PC-9 (cell line): ENCODE measurements around the gene NLRP1. TPM values are rescaled to one million over a fixed set of nuclear protein-coding genes. Genes with fewer than 3 reads are reported as not detected.

Source experiments
- BruUV-seq: library from RNA; stranded (reverse); fragments of 400-500 nt; replicated peaks from 2 replicates; lab custom pipeline; 2021; lab: Mats Ljungman, UMichigan
- CTCF ChIA-PET: fragments of 300-600 bp; sonication (Branson Sonifier 250); formaldehyde crosslinking; loops from one replicate; lab custom pipeline; 2022; ENCODE audit warnings: antibody characterized with exemption; lab: Charles Lee
- POLR2A ChIA-PET: fragments of 300-600 bp; sonication (Branson Sonifier 250); formaldehyde crosslinking; loops from one replicate; lab custom pipeline; 2022; ENCODE audit warnings: antibody characterized with exemption; ENCODE audit not compliant: unreplicated experiment; lab: Charles Lee
- DNase-seq, 2 experiments: peaks; one replicate each; pipeline versions ENCODE4 v3.0.0 to v3.0.0-alpha.2; 2015 to 2022; ENCODE audit warnings: mixed read lengths in 1 of 2
- H2AFZ ChIP-seq: fragments of 200-600 bp; sonication (generic); 2 replicates; pipeline ENCODE4 v1.8.1; 2017; ENCODE audit warnings: antibody characterized with exemption
- H3F3A ChIP-seq: fragments of 200-600 bp; sonication (generic); 2 replicates; pipeline ENCODE4 v1.8.1; 2017; ENCODE audit warnings: antibody characterized with exemption, mild to moderate bottlenecking, low read depth; ENCODE audit not compliant: insufficient read depth
- H3K27ac ChIP-seq: fragments of 200-600 bp; sonication (generic); 2 replicates; pipeline ENCODE4 v1.6.1; 2016; ENCODE audit warnings: mixed run types
- H3K27me3 ChIP-seq: fragments of 200-600 bp; sonication (generic); 2 replicates; pipeline ENCODE4 v1.6.1; 2016; ENCODE audit warnings: low read depth, mixed run types; ENCODE audit not compliant: insufficient read depth
- H3K36me3 ChIP-seq: fragments of 200-600 bp; sonication (generic); 2 replicates; pipeline ENCODE4 v1.6.1; 2016; ENCODE audit warnings: low read depth, mixed run types
- H3K4me1 ChIP-seq: fragments of 200-600 bp; sonication (generic); replicated peaks from 2 replicates; pipeline ENCODE4 v1.6.1; 2016; ENCODE audit warnings: mixed run types; ENCODE audit not compliant: insufficient read depth
- H3K4me2 ChIP-seq: fragments of 200-600 bp; sonication (generic); 2 replicates; pipeline ENCODE4 v1.6.1; 2017; ENCODE audit warnings: mixed run types
- H3K4me3 ChIP-seq: fragments of 200-600 bp; sonication (generic); 2 replicates; pipeline ENCODE4 v1.6.1; 2016; ENCODE audit warnings: mixed run types
- H3K79me2 ChIP-seq: fragments of 200-600 bp; sonication (generic); 2 replicates; pipeline ENCODE4 v1.6.1; 2017; ENCODE audit warnings: low read depth, mixed run types
- H3K9me2 ChIP-seq: fragments of 200-600 bp; sonication (generic); 2 replicates; pipeline ENCODE4 v1.8.1; 2017; ENCODE audit warnings: mild to moderate bottlenecking; ENCODE audit not compliant: insufficient read depth
- H3K9me3 ChIP-seq: fragments of 200-600 bp; sonication (generic); 2 replicates; pipeline ENCODE4 v1.8.1; 2016; ENCODE audit warnings: low read depth; ENCODE audit not compliant: insufficient read depth
- H4K20me1 ChIP-seq: fragments of 200-600 bp; sonication (generic); 2 replicates; pipeline ENCODE4 v1.8.1; 2017; ENCODE audit not compliant: insufficient read depth
- EZH2 ChIP-seq: fragments of 200-600 bp; sonication (generic); IDR thresholded peaks from 2 replicates; pipeline ENCODE4 v1.8.0; 2017; ENCODE audit warnings: antibody characterized with exemption, low read depth
- intact Hi-C: fragments of 100-400 bp; cut with micrococcal nuclease; formaldehyde crosslinking; loops from one replicate; pipeline ENCODE4 v1.10.0; 2022; ENCODE audit not compliant: unreplicated experiment
- total RNA-seq: library from RNA; stranded (reverse); gene quantifications from 2 replicates; pipeline ENCODE4 v1.2.3, GENCODE V29; 2021
- TF ChIP-seq, protein P1 (sequence below): fragments of 200-600 bp; sonication (generic); conservative IDR thresholded peaks from 2 replicates; pipeline ENCODE4 v1.6.1; 2017; ENCODE audit warnings: mixed run types, antibody characterized with exemption, mild to moderate bottlenecking, moderate library complexity

NLRP1 gene
- total RNA-seq, 1 experiment from 2014 or later = 0.63 TPM

DNA sequence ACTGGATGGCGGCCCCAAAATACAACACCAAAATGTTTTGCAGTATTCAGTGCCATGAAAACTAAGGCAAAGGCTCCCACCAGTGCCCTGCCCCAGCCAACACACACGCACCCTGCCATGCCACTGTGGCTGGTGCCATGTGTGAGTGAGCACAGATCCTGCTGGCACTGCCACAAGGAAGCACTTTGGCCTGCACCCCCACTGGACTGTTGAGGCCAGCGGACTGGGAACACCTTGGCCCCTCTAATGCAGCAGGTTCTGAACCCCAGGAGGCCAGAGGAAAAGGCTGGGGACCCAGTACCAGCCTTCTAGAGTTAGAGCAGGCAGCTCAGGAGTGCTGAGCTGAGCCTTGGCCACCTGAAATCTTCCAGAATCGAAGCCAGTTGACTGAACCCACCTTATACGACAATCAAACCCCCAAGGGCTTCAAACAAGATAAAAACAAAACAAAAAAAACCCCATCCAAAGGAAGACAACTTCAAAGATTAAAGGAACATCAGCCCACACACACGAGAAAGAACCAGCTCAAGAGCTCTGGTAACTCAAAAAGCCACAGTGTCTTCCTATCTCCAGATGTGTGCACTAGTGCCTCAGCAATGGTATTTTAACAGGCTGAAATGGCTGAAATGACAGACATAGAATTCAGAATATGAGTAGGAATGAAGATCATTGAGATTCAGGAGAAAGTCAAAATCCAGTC is 21.5 kb downstream of the NLRP1 start:
- ChIA-PET CTCF (no interaction called here), POLR2A (no interaction called here)
- Histone ChIP-seq H3K4me2 (no peak overlapping the region), H3K9me3 (no peaks in the 10 kb centered on the region), H3K9me2 (no peaks in the 10 kb centered on the region), H3K36me3 (no peaks in the 10 kb centered on the region), H3K79me2 (no peaks in the 10 kb centered on the region), H4K20me1 (no peaks in the 10 kb centered on the region), H3F3A (no peaks in the 10 kb centered on the region), H3K4me1 (no peaks in the 10 kb centered on the region), H3K27me3 (peaks cover 10% of the 10 kb centered on the region; the same call in 1 of the 2 replicates), H3K27ac (no peak overlapping the region), H3K4me3 (no peak overlapping the region), H2AFZ (no peak overlapping the region)
- intact Hi-C loops = no loop called here
- no TSS peak for BruUV-seq
- DNase-seq = no peak
- TF ChIP-seq EZH2 = no peak
- TF ChIP-seq, protein P1, sequence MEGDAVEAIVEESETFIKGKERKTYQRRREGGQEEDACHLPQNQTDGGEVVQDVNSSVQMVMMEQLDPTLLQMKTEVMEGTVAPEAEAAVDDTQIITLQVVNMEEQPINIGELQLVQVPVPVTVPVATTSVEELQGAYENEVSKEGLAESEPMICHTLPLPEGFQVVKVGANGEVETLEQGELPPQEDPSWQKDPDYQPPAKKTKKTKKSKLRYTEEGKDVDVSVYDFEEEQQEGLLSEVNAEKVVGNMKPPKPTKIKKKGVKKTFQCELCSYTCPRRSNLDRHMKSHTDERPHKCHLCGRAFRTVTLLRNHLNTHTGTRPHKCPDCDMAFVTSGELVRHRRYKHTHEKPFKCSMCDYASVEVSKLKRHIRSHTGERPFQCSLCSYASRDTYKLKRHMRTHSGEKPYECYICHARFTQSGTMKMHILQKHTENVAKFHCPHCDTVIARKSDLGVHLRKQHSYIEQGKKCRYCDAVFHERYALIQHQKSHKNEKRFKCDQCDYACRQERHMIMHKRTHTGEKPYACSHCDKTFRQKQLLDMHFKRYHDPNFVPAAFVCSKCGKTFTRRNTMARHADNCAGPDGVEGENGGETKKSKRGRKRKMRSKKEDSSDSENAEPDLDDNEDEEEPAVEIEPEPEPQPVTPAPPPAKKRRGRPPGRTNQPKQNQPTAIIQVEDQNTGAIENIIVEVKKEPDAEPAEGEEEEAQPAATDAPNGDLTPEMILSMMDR = no peak

DNA sequence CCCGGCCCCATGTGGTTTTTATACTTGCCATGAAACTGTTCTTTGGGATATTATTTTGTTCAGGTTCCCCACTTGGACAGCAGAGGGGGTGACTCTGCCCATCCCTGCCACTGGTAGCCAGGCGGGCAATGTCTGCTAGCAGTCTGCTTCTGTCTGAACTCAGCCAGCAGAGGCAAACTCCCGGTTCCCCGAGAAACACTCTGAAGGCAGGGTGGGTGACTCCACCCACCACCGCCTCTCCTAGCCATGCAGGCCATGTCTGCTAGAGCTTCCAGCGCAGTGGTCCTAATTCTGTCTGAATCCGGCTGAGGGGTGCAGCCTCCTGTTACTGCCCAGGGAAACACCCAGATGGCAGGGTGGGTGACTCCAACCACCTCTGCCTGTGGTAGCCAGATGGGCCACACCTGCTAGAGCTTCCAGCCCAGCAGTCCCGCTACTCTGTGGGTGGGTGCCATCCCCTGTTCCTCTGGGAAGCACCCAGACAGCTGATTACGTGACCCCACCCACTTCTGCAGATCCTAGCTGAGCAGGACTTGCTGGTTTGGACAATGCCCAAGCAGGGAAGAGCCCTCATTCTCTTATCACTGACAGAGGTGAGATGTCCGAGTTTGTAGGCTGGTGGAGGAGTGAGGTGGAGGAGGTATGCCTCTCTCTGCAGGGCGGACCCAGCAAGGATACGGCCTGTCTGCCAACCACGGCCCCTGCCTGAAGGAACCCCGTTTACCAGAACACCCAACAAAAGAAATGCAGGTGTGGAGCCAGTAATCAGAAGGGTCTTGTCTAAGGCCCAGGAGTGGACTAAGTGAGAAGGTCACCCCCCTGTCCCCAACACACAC is 22.4 kb downstream of the NLRP1 start:
- Histone ChIP-seq H3K4me1 (no peaks in the 10 kb centered on the region), H4K20me1 (no peaks in the 10 kb centered on the region), H3K27me3 (peaks cover 10% of the 10 kb centered on the region; the same call in 1 of the 2 replicates), H3K4me3 (no peak overlapping the region), H3K9me3 (no peaks in the 10 kb centered on the region), H3K9me2 (no peaks in the 10 kb centered on the region), H3K36me3 (no peaks in the 10 kb centered on the region), H3F3A (no peaks in the 10 kb centered on the region), H3K4me2 (no peak overlapping the region), H2AFZ (no peak overlapping the region), H3K79me2 (no peaks in the 10 kb centered on the region), H3K27ac (no peak overlapping the region)
- POLR2A ChIA-PET = no interaction called here
- no peak for TF ChIP-seq EZH2
- TF ChIP-seq, protein P1 = no peak
- CTCF ChIA-PET = no interaction called here
- no TSS peak for BruUV-seq
- DNase-seq = no peak
- intact Hi-C loops = no loop called here

- Histone ChIP-seq H3F3A (no peaks in the 10 kb centered on the region), H3K4me1 (no peaks in the 10 kb centered on the region), H3K79me2 (no peaks in the 10 kb centered on the region), H3K27me3 (peaks cover 10% of the 10 kb centered on the region; the same call in 1 of the 2 replicates), H3K27ac (no peak overlapping the region), H2AFZ (no peak overlapping the region), H3K9me2 (no peaks in the 10 kb centered on the region), H3K4me2 (no peak overlapping the region), H3K36me3 (no peaks in the 10 kb centered on the region), H3K9me3 (no peaks in the 10 kb centered on the region), H4K20me1 (no peaks in the 10 kb centered on the region), H3K4me3 (no peak overlapping the region)
- ChIA-PET POLR2A (interaction anchor here (0.6 kb wide), 1 partner anchor 882 kb away, joined by 3 read pairs; no protein-coding TSS in a partner anchor), CTCF (no interaction called here)
- TF ChIP-seq, protein P1 = no peak
- TF ChIP-seq EZH2 = no peak
- BruUV-seq = no TSS peak
- DNase-seq = no peak
- intact Hi-C loops = no loop called here
Observed at GRCh38 chr17:5560361-5560988, 23.8 kb downstream of the NLRP1 start.
